OCI-M2 (cell line): ENCODE results near the gene TRIAP1.
"Not testable (repeated sequence)": the region's sequence is repeated elsewhere in the genome, so short reads cannot be mapped to it uniquely, and the experiment has no call there.

Experiments used
- DNase-seq: peaks from one replicate; lab custom pipeline; 2025; ENCODE audit not compliant: unreplicated experiment; lab: John Stamatoyannopoulos, UW

The TRIAP1 gene

DNA sequence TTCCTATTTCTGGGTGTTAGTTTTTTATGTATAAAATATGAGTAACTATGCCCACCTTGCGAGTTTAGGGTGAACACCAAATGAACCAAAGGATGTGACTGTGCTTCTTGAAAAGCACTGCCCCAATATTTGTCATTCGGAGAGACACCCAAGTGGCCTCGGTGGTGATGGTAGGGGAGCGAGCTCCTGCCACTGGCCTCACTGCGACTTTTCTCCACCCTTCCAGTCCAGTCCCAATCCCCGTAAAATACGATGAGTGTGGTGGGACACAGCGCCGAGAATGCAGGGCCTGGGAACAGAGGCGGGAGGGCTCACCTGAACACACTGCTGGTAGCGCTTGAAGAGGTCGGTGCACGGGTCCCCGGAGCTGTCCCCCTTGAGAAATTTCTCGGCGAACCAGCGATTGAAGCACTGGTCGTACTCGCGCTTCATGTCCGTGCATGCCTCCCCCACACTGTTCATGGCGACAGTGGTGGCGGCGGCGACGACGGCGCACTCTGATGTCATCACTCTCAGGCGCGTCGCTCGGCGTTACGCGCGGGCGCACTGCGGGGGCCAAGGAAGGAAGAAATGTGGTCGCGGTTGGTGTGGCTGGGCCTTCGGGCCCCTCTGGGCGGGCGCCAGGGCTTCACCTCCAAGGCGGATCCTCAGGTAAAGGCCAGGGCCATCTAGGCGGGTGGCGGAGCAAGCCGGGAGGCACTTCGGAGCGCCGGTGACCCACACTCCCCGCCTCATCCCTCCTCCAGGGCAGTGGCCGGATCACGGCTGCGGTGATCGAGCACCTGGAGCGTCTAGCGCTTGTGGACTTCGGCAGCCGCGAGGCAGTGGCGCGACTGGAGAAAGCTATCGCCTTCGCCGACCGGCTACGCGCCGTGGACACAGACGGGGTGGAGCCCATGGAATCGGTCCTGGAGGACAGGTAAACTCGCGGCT is at the start of gene TRIAP1, which contains the start of gene GATC:
TSS of gene TRIAP1 (minus strand) at position 474 of the 933 bp plus-strand sequence. CDS start at position 462, 12 bp downstream.
TSS of gene GATC (plus strand) at position 534 of the 933 bp plus-strand sequence. CDS start at position 571, 37 bp downstream.
- no peak for DNase-seq

- DNase-seq = no peak
Measured at GRCh38 chr12:120495186-120495730, 49.1 kb upstream of the TRIAP1 start.

GRCh38 chr12:120490833-120491512 is 44.8 kb upstream of the TRIAP1 start:
- DNase-seq = no peak

DNA sequence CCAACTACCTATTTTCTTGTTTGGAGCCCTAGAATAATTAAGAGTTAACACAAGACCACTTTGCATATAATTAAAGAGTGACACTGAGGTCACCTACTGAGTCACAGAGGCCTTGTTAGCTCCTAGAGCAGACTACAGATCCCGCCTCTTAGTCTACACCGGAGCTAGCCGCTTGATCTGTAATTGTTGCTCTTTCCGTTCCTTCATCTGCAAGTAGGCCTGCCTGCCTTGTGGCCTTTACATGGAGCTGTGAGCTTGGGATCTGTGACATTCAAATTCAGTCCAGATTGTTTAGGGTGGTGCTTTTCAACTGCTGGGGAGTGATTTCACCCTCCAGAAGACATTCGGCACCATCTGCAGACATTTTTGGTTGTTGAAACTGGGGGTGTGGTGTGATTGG is 44.1 kb upstream of the TRIAP1 start:
- no peak for DNase-seq

DNA sequence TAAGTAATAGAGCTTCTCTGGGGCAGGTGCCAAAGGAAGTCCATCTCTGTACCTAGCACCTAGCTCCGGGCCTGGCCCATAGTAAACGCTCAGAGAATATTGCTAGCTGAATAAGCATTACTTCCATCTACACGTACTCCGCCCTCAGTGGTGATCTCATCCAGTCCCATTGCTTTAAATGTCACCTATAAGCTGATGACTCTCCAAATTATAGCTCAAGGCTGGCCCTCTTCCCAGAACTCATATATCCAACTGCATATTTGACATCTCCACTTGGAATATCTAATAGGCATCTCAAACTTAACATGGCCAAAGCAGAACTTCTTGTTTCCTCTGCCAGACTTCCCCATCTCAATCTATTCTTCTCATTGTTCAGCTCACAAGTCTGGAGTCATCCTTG is 42.8 kb upstream of the TRIAP1 start:
- no peak for DNase-seq

- no peak for DNase-seq
Measured at GRCh38 chr12:120488057-120488640, 42.0 kb upstream of the TRIAP1 start.

DNA sequence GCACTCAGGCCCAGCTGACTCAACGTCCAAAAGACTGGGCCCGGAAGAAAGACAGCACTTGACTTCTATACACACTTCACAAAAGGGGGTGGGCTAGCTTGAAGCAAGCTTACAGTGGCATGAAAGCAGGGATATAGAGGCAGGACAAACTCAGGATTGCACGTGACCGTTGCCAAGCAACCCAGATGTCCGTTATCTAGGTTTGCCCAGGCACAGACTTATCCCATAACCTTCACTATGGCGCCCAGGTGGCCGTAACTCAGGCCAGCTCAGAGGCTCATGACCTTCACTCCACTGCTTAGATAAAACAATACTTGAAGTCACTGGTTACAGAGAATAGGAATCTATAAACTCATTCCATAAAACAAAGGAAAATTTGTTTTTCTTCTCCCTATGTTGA is 41.4 kb upstream of the TRIAP1 start:
- DNase-seq = not testable (repeated sequence)

- no peak for DNase-seq
Measured at GRCh38 chr12:120485961-120486881, 40.0 kb upstream of the TRIAP1 start.

- no peak for DNase-seq
Measured at GRCh38 chr12:120483621-120484020, 37.4 kb upstream of the TRIAP1 start.

GRCh38 chr12:120481022-120481767 is 35.0 kb upstream of the TRIAP1 start:
- no peak for DNase-seq

- DNase-seq = no peak
Measured at GRCh38 chr12:120480211-120480610, 34.0 kb upstream of the TRIAP1 start.

GRCh38 chr12:120479458-120479857 is 33.3 kb upstream of the TRIAP1 start:
- DNase-seq = no peak

GRCh38 chr12:120475643-120476042 is 29.5 kb upstream of the TRIAP1 start:
- DNase-seq = no peak

- no peak for DNase-seq
Measured at GRCh38 chr12:120474616-120474960, 28.4 kb upstream of the TRIAP1 start.

- DNase-seq = no peak
Measured at GRCh38 chr12:120473807-120474615, 27.8 kb upstream of the TRIAP1 start.

DNA sequence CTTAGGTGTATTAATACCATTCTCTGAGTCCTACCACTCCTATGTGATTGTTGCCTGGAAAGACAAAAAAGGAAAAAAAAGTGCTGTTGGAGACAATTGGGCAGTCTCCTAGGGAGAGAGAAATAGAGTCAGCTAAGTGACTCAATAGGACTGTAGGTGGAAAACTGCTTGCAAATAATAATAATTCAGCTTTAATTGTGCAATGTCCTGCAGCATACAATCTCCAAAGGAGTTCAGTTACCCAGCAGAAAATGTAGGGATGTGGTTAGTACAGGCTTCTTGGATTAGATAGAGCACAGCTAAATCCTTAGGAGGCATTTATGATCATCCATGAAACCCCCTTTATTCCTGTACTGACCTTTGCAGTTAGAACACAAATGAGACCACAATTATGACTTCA is 26.3 kb upstream of the TRIAP1 start:
- DNase-seq = no peak

DNA sequence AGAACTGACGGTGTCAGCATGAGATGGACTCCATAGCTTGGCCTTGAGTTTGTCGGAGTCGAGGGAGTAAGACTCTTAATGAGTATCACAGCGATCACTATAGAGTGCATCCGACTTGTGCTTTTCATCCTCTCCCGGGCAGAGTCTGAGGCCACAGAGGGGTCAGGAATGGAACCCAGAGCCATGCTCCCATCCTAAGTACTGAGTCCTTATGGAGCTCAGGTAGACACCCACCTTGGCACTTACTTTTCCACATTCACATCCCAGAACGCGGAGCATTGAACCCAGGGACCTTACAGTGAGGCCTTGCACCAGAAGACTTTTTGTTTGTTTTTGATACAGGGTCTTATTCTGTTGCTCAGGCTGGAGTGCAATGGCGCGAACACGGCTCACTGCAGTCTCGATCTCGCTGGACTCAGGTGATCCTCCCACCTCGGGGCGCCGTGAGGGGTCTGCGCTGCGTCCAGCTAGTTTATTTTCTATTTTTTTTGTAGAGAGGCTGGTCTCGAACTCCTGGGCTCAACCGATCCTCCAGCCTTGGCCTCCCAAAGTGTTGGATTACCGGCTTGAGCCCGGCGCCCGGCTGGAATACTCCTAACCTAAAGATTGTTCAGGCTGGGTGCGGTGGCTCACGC is 24.1 kb upstream of the TRIAP1 start:
- DNase-seq = no peak

DNA sequence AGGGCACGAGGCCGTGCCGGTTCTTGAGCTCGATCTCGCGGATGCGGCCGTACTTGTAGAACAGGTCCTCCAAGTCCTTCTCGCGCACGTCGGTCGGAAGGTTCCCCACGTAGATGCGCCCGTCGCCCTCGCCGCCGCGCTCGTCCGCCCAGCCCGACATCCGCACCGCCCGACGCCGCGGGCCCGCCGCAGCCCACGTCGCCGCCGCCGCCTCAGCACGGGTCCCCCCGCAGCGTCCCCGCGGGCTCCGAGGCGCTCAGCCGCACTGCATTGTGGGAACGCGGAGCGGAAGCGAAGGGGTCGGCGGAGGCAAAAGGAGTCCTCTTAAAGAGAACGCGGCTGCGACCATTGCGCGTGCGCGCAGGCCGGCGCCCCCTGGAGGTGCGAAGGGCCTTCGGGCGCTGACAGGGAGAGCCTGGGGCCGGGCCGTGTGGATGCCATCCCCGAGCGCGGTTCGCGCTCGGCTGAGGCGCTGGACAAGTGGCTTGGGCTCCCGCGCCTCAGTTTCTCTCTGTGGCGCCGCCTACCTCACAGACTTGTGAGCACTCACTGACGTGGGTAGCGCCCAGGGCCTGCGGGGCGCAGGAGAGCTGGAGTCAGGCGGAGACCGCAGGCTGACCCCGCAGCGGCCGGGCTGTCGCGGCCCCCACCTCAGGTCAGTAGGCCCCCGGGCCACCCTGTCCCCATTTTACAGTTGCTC is 23.4 kb upstream of the TRIAP1 start, which contains the start of gene SRSF9:
TSS of gene SRSF9 (minus strand) at position 299 of the 700 bp plus-strand sequence. CDS start at position 160, 139 bp downstream.
- peak; percentile 68 for DNase-seq
